HG02943 (cell line): ENCODE data around the gene ELL2.
"Not testable (repeated sequence)": the region's sequence is repeated elsewhere in the genome, so short reads cannot be mapped to it uniquely, and the experiment has no call there.

Source experiments
- ATAC-seq: cut with Tn5 transposase; IDR thresholded peaks from one replicate; pipeline ENCODE4 v1.9.1; 2021; ENCODE audit warnings: mild to moderate bottlenecking, low read depth, moderate library complexity; ENCODE audit not compliant: unreplicated experiment

The ELL2 gene

DNA sequence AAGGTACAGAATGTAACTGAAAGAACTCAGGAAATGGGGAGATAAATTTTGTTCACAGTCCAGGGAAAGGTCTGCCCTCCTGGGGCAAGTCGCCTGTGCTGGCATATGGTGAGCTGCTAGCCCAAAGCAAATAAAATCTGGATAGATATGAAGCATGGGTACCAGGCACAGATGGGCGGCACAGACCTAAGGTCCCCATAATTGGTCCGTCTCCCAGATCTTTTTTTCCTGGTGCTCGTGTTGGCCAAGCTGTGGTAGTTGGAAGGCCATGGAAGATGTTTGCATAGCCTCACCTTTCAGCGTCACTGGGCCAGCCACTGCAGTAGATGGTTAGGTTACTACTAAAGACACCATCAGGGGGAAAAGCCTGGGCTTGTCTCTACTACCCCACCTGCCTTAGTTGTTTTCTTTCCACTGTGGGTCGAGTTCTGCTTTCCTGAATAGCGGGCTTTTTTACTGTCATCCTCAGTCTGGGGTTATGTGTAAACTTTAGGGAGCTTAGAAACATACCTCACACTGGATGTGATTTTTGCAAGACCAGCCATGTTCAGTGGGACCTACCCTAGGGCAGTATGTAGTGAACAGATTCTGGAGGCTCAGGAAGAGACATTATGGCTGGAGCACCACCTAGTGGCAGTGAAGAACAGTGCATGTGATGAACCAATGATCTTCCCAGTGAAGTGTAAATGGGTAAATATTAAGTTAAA is 114.9 kb downstream of the ELL2 start:
- peak; percentile 54 for ATAC-seq

DNA sequence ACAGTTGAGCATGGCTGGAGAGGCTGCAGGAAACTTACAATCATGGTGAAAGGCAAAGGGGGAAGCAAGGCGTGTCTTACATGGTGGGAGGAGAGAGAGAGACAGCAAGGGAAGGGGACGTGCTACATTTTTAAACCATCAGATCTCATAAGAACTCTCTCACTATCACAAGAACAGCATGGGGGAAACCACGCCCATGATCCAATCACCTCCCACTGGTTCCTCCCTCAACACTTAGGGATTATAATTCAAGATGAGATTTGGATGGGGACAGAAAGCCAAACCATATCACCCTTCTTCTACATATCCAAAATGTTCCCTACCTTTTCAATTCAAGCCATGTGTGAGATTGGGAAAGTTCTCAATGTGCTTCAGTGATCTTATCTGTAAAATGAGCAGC is 116.3 kb downstream of the ELL2 start:
- ATAC-seq = no peak

DNA sequence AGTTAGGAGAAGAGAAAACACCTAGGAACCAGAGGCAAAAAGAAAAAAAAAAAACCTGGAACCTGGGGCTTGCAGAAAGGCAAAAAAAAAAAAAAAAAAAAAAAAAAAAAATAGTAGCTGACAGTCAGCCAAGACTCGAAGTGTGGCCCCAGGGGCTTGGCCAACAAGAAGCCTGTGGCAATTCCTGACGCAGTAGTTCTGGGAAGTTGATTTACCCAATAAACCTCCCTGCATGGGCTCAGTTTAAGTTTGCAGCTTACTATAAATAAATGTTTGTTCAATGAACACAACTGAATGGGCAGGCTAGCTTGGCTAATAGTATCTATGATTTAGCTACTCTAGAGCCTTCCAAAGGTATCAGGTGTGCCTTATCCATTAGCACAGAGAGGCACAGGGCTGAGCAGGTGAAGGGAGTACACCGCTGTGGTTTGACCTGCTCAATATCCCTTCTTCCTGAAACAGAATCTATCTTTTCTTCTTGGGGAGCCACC is 117.9 kb downstream of the ELL2 start:
- no peak for ATAC-seq

DNA sequence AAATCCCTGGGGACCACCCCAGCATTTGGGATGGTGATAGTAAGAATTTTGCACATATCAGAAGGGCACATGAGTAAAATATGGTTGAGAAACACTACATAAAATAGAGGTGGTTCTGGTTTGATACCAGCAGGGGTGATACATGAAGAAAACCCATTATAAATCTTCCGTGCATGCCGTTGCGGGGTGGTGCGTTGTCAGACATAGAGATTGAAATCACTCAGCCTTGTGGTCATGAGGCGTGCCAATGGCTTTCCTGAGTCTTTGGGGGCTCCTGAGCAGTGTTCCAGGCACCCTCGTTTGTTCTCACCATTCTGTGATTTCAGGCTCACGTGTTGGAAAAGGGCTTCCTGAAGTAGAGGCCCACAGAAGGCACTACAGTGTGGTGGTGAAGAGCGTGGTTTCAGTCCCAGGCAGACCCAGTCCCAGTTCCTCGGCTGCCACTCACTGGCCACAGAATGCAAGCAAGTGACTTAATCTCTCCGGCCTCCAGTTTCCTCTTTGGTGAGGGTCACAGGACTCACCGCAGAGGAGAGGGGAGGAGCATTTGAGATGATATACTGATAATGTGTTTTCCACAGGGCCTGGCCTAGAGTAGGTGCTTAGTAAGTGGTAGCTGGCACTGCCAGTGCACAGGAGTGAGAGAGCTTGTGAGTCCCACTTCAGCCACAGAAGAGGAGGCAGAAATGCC is 118.7 kb downstream of the ELL2 start:
- peak; percentile 88 for ATAC-seq

DNA sequence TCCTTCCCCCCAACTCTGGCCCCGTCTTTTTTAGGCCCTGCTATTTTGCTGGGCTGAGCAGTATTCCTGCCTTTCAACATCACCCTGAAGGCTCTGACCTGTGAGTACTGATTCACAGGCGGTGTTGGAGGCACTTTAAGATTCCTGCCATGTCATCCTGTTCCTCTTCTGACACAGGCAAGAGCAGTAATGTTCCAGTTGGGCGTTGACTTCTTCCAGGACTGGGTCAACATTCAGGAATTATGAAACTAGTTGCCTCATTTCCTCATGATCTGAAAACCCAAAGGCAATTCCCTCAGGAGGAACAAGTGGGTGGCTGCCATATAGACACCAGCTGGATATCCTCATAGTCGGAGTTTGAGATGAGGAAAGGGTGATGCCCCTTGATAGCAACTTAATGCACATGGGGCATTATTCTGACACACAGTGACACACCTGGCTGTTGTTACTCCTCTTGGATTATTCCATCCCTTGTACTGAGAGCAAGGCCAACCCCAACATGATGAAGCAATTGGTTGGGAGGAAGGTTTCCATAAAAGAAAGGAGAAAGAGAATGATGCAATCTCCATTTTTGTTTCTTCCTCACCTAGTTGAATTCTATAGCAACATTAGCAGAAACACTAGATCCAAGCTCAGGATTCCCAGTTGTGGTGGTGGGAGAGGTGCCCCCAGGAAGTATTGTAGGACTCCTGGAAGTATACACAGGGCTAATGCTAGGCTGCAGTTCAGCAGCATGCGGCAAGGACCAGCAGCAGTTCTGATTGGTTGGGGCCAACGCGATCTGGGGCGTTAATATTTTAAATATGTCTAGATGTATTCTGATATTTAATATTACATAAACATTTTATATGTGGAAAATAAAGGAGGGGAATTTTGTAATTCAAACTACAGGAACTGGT is 119.5 kb downstream of the ELL2 start:
- ATAC-seq = no peak

DNA sequence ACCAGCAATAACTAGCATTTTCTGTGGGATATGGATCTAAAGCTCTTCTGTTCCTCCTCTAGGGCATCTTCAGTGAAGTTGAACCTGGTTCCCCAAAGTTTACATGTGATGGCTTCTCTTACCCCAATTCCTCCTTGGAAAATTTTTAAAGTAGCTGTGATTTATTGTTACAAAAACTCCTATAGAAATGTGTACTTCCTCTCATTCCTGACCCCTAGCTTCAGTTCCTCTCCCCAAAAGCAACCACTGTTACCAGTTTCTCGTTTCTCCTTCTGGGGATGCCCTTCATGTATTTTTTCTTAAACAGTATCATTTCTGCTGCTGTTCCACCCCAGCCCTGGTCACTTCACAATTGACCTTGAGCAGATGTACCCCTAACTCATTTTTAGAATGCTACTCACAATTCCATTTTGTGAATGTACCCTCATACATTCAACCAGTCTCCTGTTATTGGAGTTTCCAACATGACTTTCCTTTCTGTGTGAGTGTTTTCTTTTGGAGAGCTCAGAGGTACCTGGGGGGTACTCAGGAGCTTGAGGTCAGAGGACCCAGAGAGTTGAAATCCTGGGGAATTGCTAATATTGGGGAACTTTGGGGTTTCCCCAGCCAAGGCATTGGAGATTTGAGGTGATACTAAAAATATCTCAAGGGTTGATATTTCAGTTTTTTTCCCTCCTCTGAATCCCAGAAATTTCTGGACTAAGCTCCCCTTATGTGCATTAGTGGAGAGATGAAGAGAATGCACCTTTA is 120.5 kb downstream of the ELL2 start:
- ATAC-seq = no peak

DNA sequence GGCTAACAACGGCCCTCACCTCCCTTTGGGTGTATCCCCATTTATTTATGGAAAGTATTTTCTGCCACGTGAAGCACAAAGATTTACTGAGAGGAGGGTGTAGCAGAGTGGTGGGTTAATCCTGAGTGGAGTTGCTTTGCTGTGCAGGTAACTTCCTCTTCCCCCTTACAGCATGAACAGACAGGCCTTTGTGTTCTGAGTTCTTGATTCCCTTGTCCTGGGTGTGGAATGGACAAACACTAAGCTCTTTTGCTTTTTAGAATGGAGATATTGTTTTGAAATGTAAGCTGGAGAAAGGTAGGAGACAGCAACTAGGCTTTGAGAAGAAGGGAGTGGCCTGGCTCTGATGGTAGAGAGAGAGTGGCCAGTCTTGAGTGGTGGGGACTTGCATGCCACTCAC is 122.0 kb downstream of the ELL2 start:
- no peak for ATAC-seq

DNA sequence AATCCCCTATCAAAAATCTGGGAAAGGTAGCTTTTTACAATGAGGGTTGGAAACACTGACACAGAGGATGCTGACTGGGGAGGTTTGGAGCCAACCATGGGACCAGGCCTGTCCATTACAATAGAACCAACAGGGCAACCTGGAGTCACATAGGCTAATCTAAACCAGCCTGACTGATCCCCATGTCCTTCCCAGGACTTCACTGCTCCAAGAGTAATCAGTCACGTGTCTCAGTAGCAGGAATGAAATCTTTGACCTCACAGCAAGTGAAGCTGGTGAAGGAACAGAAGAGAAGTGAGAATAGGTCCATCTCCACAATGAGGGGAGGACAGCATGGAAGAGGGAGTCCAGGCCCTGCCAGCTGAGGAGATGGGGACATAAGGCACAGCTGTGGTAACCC is 123.1 kb downstream of the ELL2 start:
- no peak for ATAC-seq

DNA sequence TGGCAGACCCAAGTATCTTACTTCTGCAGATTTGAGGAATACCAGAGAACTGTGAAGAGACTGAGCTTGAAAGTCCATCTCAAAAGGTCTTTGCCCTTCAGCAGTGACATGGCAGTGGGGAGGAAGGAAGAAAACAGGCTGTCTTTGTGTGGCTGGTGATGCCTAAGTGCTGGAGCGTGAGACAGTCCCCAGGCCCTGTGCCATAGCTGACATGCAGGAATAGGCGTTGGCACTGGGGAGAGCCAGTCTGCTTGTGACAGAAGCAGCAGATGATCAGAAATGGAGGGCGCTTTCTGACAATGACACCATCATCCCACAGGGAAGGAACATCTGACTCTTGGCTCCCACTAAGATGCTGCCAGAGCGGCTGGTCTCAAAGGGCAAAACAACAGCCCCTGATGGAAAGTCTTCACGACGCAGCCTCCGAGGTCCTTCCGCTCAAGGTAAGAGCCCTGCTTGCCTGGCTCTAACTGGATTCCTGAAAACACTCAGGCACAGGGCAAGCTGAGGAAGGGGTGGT is 123.6 kb downstream of the ELL2 start:
- ATAC-seq = no peak

DNA sequence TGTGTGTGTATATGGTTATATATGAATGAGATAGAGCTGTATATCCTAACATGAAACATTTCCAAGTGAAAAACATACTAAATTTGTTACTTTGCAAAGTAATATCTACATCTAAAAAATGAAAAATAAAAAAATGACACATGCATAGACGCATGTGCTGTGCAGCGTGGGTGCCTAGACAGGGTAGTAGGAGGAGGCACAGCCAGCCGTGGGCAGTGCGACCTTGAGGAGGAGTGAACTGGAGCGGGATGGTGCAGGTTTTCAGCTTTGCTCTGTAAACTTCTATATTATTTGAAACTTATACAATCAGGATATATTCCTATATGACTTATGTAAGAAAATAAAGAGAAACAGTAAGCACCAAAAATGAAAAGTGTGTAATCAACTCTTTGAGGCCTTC is 124.2 kb downstream of the ELL2 start:
- ATAC-seq = no peak

DNA sequence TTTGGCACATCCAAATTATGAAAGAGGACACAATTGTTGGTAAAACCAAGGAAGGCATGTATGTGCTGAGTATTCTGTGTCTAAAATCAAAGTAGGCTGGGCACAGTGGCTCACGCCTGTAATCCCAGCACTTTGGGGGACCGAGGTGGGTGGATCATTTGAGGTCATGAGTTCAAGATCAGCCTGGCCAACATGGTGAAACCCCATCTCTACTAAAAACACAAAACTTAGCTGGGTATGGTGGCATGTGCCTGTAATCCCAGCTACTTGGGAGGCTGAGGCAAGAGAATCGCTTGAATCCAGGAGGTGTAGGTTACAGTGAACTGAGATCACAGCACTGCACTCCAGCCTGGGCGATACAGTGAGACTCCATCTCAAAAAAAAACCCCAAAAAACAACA is 124.7 kb downstream of the ELL2 start:
- not testable (repeated sequence) for ATAC-seq

DNA sequence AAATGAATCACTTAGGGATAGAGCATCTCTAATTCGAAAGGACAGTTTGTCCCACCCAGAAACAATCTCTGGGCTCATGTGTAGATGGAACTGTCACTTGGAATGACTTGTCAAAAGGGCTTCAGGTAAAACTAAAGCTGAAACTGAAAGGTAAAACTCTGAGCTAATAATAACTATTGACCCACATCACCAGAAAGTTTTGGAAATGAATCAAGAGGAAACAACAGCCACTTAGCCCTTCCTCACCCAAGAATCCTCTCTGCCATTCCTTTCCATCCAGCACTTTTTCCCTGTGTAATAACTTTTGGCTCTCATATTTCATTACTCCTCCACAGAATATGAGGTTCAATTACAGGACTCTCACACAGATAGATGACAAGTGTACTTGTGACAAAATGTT is 125.1 kb downstream of the ELL2 start:
- ATAC-seq = no peak

DNA sequence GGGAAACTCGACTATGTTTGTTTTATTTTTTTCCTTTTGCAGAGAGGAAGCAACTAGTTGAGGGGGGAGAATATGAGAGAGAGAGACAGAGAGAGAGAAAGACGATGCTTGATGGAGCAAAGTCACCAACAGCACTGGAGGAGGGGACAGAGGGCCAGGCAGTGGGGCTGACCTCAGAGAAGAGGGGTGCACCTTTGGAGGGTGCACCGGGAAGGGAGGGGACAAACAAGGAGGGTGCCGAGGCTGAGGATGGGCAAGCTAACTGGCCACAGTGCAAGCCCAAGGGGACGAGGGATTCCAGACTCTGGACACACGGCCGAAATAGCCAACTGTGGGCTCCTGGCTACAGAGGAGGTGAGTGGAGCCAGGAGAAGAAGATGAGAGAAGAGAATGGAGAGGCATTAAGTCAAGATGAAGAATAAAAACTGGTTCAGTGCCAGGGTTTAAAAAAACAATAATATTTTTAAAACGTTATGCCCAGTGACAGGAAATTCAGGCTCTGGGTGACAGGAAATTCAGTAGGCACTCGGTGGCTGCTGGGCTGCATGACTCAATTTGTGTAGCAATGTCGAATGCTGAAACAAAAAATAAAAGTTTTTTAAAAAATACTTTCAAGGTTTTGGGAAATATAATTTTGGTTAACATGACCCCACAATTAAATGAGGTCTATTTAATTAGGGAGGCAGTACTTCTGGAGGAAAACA is 125.8 kb downstream of the ELL2 start:
- no peak for ATAC-seq
